Fibroblast of pulmonary artery (primary cell): ENCODE results near the gene MLEC.
A peak's percentile ranks its signal among the peaks of the same experiment; 100 is the strongest.

Source experiments
- DNase-seq: peaks from one replicate; pipeline ENCODE4 v3.0.0-alpha.2; 2010; ENCODE audit warnings: low read depth
- H3K4me3 ChIP-seq: replicated peaks from 2 replicates; pipeline ENCODE4 v1.5.1; 2011; ENCODE audit warnings: low read depth, mild to moderate bottlenecking, control low read depth, low read length, moderate library complexity
- CTCF ChIP-seq: IDR thresholded peaks from 2 replicates; pipeline ENCODE4 v1.5.1; 2011; ENCODE audit warnings: mild to moderate bottlenecking, control low read depth, low read length, inconsistent platforms; ENCODE audit errors: missing control alignments

The MLEC gene

GRCh38 chr12:120712610-120713009 lies 25.7 kb downstream of the MLEC start:
- H3K4me3 ChIP-seq = no peak overlapping the region
- DNase-seq = no peak
- TF ChIP-seq CTCF = no peak

- peak; percentile 87 for DNase-seq
These were observed 27.0 kb downstream of the MLEC start for GRCh38 chr12:120713861-120714482.

GRCh38 chr12:120718055-120718454 lies 31.1 kb downstream of the MLEC start:
- DNase-seq = no peak
- TF ChIP-seq CTCF = no peak
- H3K4me3 ChIP-seq = no peak overlapping the region

More at GRCh38 chr12:120713861-120714482, 27.0 kb downstream of the MLEC start:
- no peak overlapping the region for H3K4me3 ChIP-seq
- TF ChIP-seq CTCF = peak; percentile 88

- TF ChIP-seq CTCF = no peak
- DNase-seq = no peak
- H3K4me3 ChIP-seq = no peak overlapping the region
These were observed 32.1 kb downstream of the MLEC start for GRCh38 chr12:120719072-120719471.

GRCh38 chr12:120719496-120720233 lies 32.7 kb downstream of the MLEC start:
- peak; percentile 35 for DNase-seq
- no peak for TF ChIP-seq CTCF
- no peak overlapping the region for H3K4me3 ChIP-seq

GRCh38 chr12:120720234-120720986 lies 33.5 kb downstream of the MLEC start:
- no peak for TF ChIP-seq CTCF
- peak; percentile 83 for DNase-seq
- no peak overlapping the region for H3K4me3 ChIP-seq
